T-helper 2 cell treated with Interferon-gamma antibody and Interleukin-4, amounts not matched to agents 100 ng/mL and 5 ng/mL, for 36 hours (primary cell): ENCODE measurements around the gene SEPTIN12. TPM values are rescaled to one million over a fixed set of nuclear protein-coding genes. Genes with fewer than 3 reads are reported as not detected.

Source experiments
- intact Hi-C: fragments of 100-400 bp; cut with micrococcal nuclease; formaldehyde crosslinking; loops from one replicate; pipeline ENCODE4 v1.15.1; 2023
- total RNA-seq: library from RNA; stranded (reverse); gene quantifications from 2 replicates; pipeline ENCODE4 v1.2.3, GENCODE V29; 2022

The SEPTIN12 gene
- total RNA-seq, 1 donor from 2014 or later, result not detected

DNA sequence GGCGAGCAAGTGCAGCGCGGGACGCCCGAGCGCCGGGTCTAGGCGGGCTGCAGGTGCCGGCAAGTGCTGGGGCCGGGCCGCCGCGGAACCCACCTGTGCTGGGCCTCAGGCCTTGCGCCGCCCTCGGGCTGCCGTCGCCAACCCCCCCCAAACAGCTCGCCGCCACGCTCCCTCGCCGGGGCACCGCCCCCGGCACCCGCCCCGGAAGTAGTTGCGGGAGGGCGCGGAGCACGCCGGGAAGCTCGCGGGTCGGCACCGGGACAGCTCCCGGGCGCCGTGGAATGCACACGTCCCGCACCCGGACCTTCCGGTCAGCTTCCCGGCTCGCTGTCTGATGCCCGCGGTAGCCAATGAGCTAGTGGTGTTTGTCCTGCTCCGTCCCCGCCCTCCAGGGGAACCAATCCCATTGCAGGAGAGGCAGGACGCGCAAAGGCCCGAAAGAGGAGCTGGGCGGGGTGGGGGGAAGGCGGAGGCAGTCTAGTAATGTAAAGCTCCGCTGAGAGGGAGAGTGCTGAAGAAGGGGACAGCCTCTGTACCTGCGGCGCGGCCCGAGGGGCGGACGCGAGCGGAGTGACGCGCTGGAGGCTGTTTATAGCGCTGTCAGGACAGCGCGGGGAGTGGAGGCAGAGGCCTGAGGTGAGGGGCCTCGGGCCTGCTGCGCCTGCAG lies 53.9 kb downstream of the SEPTIN12 start, which contains the start of the genes ANKS3 and DNAAF8:
ANKS3 (minus strand) TSS at position 209 of the 667 bp plus-strand sequence. CDS start 4,122 bp downstream, outside the sequence.
DNAAF8 (plus strand) TSS at position 475 of the 667 bp plus-strand sequence. CDS start 1,978 bp downstream, outside the sequence.
- intact Hi-C loops, result loop anchor here (1.0 to 2.0 kb wide), 7 partner anchors 34 to 224 kb away; partner anchors contain the start of genes GLYR1, MGRN1, NUDT16L1 and ROGDI

DNA sequence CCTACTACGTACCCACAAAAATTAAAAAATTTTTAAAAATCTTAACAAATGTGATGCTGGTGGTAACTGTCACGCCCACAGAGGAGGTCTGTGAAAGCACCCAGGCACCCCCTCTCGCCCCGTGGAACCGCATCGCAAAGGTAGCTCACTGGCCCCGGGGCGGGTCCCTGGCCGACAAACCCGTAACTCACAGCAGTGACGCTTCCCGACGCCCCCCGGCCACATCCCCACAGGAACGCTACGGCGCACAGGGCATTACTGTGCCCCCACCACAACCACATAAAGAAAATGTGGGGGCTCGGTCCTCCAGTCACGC lies 54.4 kb downstream of the SEPTIN12 start:
- intact Hi-C loops, result loop anchor here (1.0 to 2.0 kb wide), 7 partner anchors 35 to 225 kb away; partner anchors contain the start of genes GLYR1, MGRN1, NUDT16L1 and ROGDI

DNA sequence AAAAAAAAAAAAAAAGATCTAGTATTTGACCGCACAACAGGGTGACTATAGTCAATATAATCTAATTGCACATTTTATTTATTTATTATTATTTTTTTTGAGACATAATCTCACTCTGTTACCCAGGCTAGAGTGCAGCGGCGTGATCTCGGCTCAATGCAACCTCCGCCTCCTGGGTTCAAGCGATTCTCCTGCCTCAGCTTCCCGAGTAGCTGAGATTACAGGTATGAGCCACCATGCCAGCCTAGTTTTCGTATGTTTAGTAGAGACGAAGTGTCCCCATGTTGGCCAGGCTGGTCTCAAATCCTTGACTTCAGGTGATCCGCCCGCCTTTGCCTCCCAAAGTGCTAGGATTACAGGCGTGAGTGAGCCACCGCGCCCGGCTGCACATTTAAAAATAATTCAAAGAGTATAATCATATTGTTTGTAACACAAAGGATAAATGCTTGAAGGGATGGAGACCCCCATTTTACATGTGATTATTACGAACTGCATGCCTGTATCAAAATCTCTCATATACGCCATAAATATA lies 54.9 kb downstream of the SEPTIN12 start:
- intact Hi-C loops, result no loop called here

DNA sequence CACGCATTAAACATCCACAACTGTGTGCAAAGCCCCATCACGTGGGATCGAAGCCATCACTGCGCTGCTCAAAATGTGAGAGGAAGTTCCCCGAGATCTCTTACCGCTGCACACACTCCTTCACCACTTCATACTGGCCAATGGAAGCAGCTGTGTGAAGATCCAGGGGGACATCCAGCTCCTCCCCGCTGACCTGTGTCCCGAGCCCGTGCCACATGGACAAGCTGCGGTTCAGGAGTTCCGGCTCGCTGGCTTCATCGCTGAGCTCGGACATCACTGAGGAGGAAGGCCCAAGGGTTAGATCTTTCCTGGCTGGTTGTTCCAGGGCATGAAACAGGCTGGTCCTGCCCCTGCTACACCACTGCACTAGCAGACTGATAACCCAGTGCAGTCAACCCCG lies 58.3 kb downstream of the SEPTIN12 start:
- intact Hi-C loops, result no loop called here

DNA sequence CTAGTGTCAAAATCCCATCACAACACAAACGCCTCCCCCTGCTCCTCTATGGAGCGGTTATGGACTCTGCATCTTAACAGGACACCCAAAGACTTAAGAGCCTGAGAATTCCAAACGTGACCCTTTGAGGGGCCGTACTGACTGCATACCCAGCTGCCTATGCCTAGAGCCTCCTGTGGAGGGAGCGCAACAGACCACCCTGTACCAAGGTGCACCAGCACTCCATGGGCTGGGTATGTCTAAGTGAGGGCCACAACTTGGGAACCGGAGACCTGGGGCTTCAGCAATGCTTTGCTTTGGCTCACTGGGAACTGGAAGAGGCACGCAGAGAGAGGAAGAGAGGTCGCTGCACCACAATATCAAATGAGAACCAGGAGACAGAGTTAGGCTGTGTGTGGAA lies 59.5 kb downstream of the SEPTIN12 start:
- intact Hi-C loops, result no loop called here

Other genes starting within 250 kb of the SEPTIN12 start
- 48.6 and 53.6 TPM in 2 replicates for gene CDIP1, start 249.6 kb downstream of the SEPTIN12 start, total RNA-seq
- gene C16orf96, start 232.0 kb downstream of the SEPTIN12 start, total RNA-seq, result 0.05 and 0.16 TPM in 2 replicates
- gene UBALD1, start 173.5 kb downstream of the SEPTIN12 start, total RNA-seq, result 19.6 and 22.1 TPM in 2 replicates
- gene MGRN1, start 163.5 kb downstream of the SEPTIN12 start, total RNA-seq, result 87.0 and 87.8 TPM in 2 replicates
- 33.4 and 34.7 TPM in 2 replicates for gene NUDT16L1, start 94.8 kb downstream of the SEPTIN12 start, total RNA-seq
- 12.8 and 15.9 TPM in 2 replicates for gene ANKS3, start 54.1 kb downstream of the SEPTIN12 start, total RNA-seq
- gene DNAAF8, start 53.8 kb downstream of the SEPTIN12 start, total RNA-seq, result 0.11 and 0.25 TPM in 2 replicates
- 16.1 and 20.2 TPM in 2 replicates for gene ZNF500, start 21.2 kb downstream of the SEPTIN12 start, total RNA-seq
- not detected in 2 replicates for gene SMIM22, start 7.0 kb upstream of the SEPTIN12 start, total RNA-seq
- gene ROGDI, start 14.3 kb upstream of the SEPTIN12 start, total RNA-seq, result 7.0 and 7.3 TPM in 2 replicates
- gene GLYR1, start 58.9 kb upstream of the SEPTIN12 start, total RNA-seq, result 114 and 116 TPM in 2 replicates
- 38.9 and 42.0 TPM in 2 replicates for gene UBN1, start 59.1 kb upstream of the SEPTIN12 start, total RNA-seq
- gene PPL, start 148.8 kb upstream of the SEPTIN12 start, total RNA-seq, result not detected in 2 replicates
- gene SEC14L5, start 170.0 kb upstream of the SEPTIN12 start, total RNA-seq, result not detected in 2 replicates
- 13.7 and 14.0 TPM in 2 replicates for gene NAGPA, start 245.6 kb upstream of the SEPTIN12 start, total RNA-seq